ENCODE results near the gene VPS13D. TPM values are rescaled to one million over a fixed set of nuclear protein-coding genes. Genes with fewer than 3 reads are reported as not detected.

The VPS13D gene
- total and polyA plus RNA-seq, 2 experiments from 2014 or later: 10.7 to 34.9 TPM

DNA sequence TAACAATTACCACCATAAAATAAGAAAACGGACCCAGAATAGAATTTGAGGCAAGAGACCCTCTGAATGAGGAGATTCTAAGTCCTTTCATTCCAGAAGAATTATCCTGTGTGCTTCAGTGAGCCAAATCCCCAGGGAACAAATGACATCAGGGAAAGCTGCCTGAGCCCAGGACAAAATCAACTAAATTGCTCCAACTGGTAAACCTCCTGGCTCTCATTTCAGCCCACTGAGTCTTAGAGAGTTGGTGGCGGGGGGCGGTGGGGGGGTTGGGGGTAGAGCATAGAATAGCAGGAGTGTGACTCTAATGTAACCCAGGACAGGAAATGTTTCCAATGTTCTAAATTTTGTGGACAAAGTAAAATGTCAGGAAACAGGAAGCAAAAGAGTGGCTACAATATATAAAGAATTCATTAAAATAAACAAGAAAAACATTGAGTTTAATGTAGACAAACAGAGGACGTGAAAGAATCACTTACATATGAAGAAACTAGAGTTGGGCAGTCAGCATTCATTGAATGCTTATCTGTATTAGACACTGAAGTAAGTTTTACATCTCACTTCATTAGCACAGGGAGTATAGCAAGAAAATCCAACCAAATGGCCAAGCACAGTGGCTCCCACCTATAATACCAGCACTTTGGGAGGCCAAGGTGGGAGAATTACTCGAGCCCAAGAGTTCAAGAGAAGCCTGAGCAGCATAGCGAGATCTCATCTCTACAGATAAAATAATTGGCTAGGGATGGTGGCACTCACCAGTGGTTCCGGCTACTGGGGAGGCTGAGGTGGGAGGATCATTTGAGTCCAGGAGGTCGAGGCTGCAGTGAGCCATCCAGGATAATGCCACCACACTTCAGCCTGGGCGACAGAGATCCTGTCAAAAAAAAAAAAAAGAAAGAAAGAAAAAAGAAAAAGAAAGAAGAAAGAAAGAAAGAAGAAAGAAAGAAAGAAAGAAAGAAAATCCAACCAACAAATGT lies 313.1 kb downstream of the VPS13D start:
- no peaks in the 10 kb centered on the region for H3K9me3 Mint-ChIP-seq
- H3K27me3 Mint-ChIP-seq (ENCODE audit: insufficient read depth, low read depth, poor library complexity): peaks cover 9% of the 10 kb centered on the region
- Histone ChIP-seq H2AFZ (no peak overlapping the region), H3K9me2 (ENCODE audit: insufficient read depth) (no peaks in the 10 kb centered on the region), H3K4me3 (no peak overlapping the region), H3K4me1 (ENCODE audit: insufficient read depth) (no peaks in the 10 kb centered on the region; the same call in 1 of the 2 replicates), H3K4me2 (no peak overlapping the region), H3K27me3 (ENCODE audit: insufficient read depth) (no peaks in the 10 kb centered on the region), H3K79me2 (replicated peaks; ENCODE audit: insufficient read depth) (no peaks in the 10 kb centered on the region), H3K27ac (ENCODE audit: low read depth) (no peak overlapping the region), H3K36me3 (ENCODE audit: insufficient read depth) (no peaks in the 10 kb centered on the region), H4K20me1 (replicated peaks; ENCODE audit: insufficient read depth) (no peaks in the 10 kb centered on the region), H3F3A (replicated peaks; ENCODE audit: low read depth) (no peaks in the 10 kb centered on the region)
- TF ChIP-seq, protein P1, sequence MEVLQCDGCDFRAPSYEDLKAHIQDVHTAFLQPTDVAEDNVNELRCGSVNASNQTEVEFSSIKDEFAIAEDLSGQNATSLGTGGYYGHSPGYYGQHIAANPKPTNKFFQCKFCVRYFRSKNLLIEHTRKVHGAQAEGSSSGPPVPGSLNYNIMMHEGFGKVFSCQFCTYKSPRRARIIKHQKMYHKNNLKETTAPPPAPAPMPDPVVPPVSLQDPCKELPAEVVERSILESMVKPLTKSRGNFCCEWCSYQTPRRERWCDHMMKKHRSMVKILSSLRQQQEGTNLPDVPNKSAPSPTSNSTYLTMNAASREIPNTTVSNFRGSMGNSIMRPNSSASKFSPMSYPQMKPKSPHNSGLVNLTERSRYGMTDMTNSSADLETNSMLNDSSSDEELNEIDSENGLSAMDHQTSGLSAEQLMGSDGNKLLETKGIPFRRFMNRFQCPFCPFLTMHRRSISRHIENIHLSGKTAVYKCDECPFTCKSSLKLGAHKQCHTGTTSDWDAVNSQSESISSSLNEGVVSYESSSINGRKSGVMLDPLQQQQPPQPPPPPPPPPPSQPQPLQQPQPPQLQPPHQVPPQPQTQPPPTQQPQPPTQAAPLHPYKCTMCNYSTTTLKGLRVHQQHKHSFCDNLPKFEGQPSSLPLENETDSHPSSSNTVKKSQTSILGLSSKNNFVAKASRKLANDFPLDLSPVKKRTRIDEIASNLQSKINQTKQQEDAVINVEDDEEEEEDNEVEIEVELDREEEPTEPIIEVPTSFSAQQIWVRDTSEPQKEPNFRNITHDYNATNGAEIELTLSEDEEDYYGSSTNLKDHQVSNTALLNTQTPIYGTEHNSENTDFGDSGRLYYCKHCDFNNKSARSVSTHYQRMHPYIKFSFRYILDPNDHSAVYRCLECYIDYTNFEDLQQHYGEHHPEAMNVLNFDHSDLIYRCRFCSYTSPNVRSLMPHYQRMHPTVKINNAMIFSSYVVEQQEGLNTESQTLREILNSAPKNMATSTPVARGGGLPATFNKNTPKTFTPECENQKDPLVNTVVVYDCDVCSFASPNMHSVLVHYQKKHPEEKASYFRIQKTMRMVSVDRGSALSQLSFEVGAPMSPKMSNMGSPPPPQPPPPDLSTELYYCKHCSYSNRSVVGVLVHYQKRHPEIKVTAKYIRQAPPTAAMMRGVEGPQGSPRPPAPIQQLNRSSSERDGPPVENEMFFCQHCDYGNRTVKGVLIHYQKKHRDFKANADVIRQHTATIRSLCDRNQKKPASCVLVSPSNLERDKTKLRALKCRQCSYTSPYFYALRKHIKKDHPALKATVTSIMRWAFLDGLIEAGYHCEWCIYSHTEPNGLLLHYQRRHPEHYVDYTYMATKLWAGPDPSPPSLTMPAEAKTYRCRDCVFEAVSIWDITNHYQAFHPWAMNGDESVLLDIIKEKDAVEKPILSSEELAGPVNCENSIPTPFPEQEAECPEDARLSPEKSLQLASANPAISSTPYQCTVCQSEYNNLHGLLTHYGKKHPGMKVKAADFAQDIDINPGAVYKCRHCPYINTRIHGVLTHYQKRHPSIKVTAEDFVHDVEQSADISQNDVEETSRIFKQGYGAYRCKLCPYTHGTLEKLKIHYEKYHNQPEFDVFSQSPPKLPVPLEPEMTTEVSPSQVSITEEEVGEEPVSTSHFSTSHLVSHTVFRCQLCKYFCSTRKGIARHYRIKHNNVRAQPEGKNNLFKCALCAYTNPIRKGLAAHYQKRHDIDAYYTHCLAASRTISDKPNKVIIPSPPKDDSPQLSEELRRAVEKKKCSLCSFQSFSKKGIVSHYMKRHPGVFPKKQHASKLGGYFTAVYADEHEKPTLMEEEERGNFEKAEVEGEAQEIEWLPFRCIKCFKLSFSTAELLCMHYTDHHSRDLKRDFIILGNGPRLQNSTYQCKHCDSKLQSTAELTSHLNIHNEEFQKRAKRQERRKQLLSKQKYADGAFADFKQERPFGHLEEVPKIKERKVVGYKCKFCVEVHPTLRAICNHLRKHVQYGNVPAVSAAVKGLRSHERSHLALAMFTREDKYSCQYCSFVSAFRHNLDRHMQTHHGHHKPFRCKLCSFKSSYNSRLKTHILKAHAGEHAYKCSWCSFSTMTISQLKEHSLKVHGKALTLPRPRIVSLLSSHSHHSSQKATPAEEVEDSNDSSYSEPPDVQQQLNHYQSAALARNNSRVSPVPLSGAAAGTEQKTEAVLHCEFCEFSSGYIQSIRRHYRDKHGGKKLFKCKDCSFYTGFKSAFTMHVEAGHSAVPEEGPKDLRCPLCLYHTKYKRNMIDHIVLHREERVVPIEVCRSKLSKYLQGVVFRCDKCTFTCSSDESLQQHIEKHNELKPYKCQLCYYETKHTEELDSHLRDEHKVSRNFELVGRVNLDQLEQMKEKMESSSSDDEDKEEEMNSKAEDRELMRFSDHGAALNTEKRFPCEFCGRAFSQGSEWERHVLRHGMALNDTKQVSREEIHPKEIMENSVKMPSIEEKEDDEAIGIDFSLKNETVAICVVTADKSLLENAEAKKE (CRISPR knock-in tag; IDR thresholded peaks at IDR 0.05): no peak
- TF ChIP-seq POLR2AphosphoS5 (IDR thresholded peaks at IDR 0.05; ENCODE audit: low read depth) (no peak), EZH2 (IDR thresholded peaks at IDR 0.05; ENCODE audit: low read depth, unreplicated experiment) (no peak), JUNB (IDR thresholded peaks at IDR 0.05; ENCODE audit: unreplicated experiment) (no peak)
- no peak for DNase-seq (ENCODE audit: low spot score)
- ATAC-seq: no peak
- no peak overlapping the region for H3K27ac Mint-ChIP-seq
- peaks cover 25% of the 10 kb centered on the region for H3K4me1 Mint-ChIP-seq
- H3K36me3 Mint-ChIP-seq (ENCODE audit: low read depth): no peaks in the 10 kb centered on the region
- H3K4me3 Mint-ChIP-seq: no peak overlapping the region

DNA sequence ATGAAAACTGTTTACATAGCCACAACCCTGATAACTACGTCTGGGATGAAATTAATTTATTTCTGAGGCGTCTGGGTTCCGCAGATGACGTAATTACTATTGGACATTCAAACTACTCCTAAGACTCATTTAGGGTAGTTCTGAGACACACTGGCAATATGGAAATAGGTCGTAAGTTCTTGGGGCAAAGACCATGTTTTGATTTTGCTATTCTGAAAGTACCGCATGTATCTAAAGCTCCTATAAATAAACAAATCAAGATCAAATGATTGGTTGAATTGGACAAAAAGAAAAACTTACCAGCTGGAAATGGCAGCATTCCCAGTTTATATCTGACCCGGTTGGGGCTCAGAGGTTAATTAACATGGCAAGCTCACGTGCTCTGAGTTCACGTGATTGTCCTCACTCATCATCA lies 313.9 kb downstream of the VPS13D start:
- H3F3A ChIP-seq (replicated peaks; ENCODE audit: low read depth): no peaks in the 10 kb centered on the region
- Mint-ChIP-seq H3K4me3 (no peak overlapping the region), H3K9me3 (no peaks in the 10 kb centered on the region), H3K4me1 (peaks cover 25% of the 10 kb centered on the region), H3K27ac (no peak overlapping the region), H3K27me3 (ENCODE audit: insufficient read depth, low read depth, poor library complexity) (peaks cover 12% of the 10 kb centered on the region), H3K36me3 (ENCODE audit: low read depth) (no peaks in the 10 kb centered on the region)
- ATAC-seq: no peak
- DNase-seq (ENCODE audit: low spot score): no peak
- H3K9me2 ChIP-seq (ENCODE audit: insufficient read depth): no peaks in the 10 kb centered on the region
- H3K4me3 ChIP-seq: no peak overlapping the region
- no peaks in the 10 kb centered on the region for H3K27me3 ChIP-seq (ENCODE audit: insufficient read depth)
- H2AFZ ChIP-seq: no peak overlapping the region
- no peaks in the 10 kb centered on the region for H3K79me2 ChIP-seq (replicated peaks; ENCODE audit: insufficient read depth)
- no peaks in the 10 kb centered on the region for H4K20me1 ChIP-seq (replicated peaks; ENCODE audit: insufficient read depth)
- no peaks in the 10 kb centered on the region for H3K36me3 ChIP-seq (ENCODE audit: insufficient read depth)
- no peak overlapping the region for H3K4me2 ChIP-seq
- H3K4me1 ChIP-seq (ENCODE audit: insufficient read depth): no peaks in the 10 kb centered on the region; the same call in 1 of the 2 replicates
- no peak overlapping the region for H3K27ac ChIP-seq (ENCODE audit: low read depth)
- TF ChIP-seq, protein P2, sequence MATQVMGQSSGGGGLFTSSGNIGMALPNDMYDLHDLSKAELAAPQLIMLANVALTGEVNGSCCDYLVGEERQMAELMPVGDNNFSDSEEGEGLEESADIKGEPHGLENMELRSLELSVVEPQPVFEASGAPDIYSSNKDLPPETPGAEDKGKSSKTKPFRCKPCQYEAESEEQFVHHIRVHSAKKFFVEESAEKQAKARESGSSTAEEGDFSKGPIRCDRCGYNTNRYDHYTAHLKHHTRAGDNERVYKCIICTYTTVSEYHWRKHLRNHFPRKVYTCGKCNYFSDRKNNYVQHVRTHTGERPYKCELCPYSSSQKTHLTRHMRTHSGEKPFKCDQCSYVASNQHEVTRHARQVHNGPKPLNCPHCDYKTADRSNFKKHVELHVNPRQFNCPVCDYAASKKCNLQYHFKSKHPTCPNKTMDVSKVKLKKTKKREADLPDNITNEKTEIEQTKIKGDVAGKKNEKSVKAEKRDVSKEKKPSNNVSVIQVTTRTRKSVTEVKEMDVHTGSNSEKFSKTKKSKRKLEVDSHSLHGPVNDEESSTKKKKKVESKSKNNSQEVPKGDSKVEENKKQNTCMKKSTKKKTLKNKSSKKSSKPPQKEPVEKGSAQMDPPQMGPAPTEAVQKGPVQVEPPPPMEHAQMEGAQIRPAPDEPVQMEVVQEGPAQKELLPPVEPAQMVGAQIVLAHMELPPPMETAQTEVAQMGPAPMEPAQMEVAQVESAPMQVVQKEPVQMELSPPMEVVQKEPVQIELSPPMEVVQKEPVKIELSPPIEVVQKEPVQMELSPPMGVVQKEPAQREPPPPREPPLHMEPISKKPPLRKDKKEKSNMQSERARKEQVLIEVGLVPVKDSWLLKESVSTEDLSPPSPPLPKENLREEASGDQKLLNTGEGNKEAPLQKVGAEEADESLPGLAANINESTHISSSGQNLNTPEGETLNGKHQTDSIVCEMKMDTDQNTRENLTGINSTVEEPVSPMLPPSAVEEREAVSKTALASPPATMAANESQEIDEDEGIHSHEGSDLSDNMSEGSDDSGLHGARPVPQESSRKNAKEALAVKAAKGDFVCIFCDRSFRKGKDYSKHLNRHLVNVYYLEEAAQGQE (IDR thresholded peaks at IDR 0.05; ENCODE audit: unreplicated experiment): no peak
- TF ChIP-seq ZNF331 (CRISPR knock-in tag; IDR thresholded peaks at IDR 0.05; ENCODE audit: low read depth) (no peak), STAT1 (IDR thresholded peaks at IDR 0.05; ENCODE audit: unreplicated experiment) (no peak), ZNF114 (CRISPR knock-in tag; IDR thresholded peaks at IDR 0.05) (no peak)

Measured in GM23338 (cell line).